ENCODE measurements around the gene WDR6. TPM values are rescaled to one million over a fixed set of nuclear protein-coding genes. Genes with fewer than 3 reads are reported as not detected.

WDR6 gene, protein sequence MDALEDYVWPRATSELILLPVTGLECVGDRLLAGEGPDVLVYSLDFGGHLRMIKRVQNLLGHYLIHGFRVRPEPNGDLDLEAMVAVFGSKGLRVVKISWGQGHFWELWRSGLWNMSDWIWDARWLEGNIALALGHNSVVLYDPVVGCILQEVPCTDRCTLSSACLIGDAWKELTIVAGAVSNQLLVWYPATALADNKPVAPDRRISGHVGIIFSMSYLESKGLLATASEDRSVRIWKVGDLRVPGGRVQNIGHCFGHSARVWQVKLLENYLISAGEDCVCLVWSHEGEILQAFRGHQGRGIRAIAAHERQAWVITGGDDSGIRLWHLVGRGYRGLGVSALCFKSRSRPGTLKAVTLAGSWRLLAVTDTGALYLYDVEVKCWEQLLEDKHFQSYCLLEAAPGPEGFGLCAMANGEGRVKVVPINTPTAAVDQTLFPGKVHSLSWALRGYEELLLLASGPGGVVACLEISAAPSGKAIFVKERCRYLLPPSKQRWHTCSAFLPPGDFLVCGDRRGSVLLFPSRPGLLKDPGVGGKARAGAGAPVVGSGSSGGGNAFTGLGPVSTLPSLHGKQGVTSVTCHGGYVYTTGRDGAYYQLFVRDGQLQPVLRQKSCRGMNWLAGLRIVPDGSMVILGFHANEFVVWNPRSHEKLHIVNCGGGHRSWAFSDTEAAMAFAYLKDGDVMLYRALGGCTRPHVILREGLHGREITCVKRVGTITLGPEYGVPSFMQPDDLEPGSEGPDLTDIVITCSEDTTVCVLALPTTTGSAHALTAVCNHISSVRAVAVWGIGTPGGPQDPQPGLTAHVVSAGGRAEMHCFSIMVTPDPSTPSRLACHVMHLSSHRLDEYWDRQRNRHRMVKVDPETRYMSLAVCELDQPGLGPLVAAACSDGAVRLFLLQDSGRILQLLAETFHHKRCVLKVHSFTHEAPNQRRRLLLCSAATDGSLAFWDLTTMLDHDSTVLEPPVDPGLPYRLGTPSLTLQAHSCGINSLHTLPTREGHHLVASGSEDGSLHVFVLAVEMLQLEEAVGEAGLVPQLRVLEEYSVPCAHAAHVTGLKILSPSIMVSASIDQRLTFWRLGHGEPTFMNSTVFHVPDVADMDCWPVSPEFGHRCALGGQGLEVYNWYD
- 100 to 1,000 TPM; 332 to 351 TPM for total RNA-seq
- 100 to 1,000 TPM in 2 of 3 donors, 10 to 100 TPM in 1; 96.3 to 126 (median 111) TPM for polyA plus RNA-seq
- 225 to 420 (median 278) reads per million in 6 experiments for total RNA-seq

DNA sequence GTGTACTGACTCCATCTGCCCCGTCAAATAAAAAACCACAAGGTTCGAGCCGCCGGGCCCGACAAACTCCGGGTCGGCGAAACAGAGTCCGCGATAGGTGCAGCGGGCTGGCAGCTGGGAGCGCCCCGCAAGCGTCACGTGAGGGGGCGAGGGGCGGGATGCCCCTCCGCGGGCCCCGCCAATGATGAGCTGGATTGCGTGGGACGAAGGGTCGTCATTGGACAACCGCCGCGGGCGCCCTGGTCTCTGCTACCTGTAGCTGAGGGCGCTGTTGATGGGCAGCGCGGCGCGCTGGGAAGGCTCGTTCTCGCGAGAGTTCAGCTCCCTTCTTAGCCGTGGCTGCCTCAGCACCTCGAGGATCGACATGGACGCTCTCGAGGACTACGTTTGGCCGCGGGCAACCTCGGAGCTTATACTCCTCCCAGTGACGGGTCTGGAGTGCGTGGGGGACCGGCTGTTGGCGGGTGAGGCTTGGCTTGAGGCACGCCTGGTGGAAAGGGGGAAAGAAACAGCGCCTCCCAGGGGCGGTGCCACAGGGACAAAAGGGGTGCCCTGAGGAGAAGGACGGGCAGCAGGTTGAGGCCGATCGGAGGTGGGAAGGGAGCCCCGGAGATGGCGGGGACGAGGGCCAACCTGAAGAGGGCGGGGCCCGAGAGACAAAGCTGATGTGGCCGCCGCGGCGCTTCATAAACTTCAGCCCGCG, at the start of gene WDR6:
Gene WDR6 (plus strand): TSS at position 324 of the 703 bp plus-strand sequence. CDS start 41 bp downstream, at position 365.
- Mint-ChIP-seq H3K27me3 (no peaks in the 10 kb centered on the region), H3K4me3 (peak within 1 kb of the TSS; percentile 94 to 100 (median 99)), H3K4me1 (peaks cover 24 to 46% (median 29%) of the 10 kb centered on the region in 4 donors), H3K9me3 (no peaks in the 10 kb centered on the region), H3K36me3 (peaks cover 0 to 16% (median 0%) of the 10 kb centered on the region in 3 donors), H3K27ac (peak within 1 kb of the TSS; percentile 97 to 100 (median 99))
- DNase-seq (peak; percentile 95 to 99 (median 97)), ATAC-seq (peak; percentile 92 to 93)
- POLR2A ChIA-PET, result interaction anchor here (0.6 to 7.5 kb wide), 23 partner anchors 11 to 1626 kb away, joined by 3 to 278 read pairs (median 5); partner anchors contain the start of genes ARIH2, DALRD3, IMPDH2 and IP6K2

DNA sequence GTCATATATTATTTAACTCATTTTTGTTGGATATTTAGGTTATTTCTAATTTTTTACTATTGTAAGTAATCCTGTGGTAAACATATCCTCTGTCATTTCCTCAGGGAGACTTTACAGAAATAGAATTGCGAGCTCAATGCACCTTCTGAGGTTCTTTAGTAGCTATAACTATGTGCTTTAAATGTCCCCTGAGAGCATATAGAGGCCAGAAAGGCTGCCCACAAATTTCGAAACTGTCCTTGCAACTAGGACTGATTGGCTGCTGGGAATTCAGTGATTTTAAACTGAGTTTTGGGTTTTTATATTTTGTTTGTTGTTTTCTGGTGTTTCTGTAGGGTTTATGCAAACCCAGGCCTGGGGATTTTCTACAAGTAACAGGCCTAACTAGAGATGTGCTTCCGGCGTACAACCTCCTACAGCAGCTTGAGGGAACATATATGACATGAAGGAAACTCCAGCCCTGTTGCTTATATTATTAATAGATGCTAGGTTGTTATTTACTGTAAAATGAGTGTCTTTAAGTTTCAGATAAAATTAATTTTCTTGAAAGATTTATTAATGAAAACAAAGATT, 46.3 kb upstream of the WDR6 start:
- ATAC-seq, result no peak
- Mint-ChIP-seq H3K36me3 (peaks cover 0 to 63% (median 7%) of the 10 kb centered on the region in 3 donors), H3K27me3 (no peaks in the 10 kb centered on the region), H3K9me3 (no peaks in the 10 kb centered on the region), H3K4me1 (peaks cover 0 to 6% (median 2%) of the 10 kb centered on the region in 4 donors), H3K27ac (peak overlapping the region in 1 of 10 donors; percentile 30), H3K4me3 (no peak overlapping the region)
- no peak for DNase-seq
- POLR2A ChIA-PET, result interaction anchor here (0.5 to 0.7 kb wide), 2 partner anchors 27 to 244 kb away, joined by 3 read pairs; partner anchors contain the start of gene IP6K2

DNA sequence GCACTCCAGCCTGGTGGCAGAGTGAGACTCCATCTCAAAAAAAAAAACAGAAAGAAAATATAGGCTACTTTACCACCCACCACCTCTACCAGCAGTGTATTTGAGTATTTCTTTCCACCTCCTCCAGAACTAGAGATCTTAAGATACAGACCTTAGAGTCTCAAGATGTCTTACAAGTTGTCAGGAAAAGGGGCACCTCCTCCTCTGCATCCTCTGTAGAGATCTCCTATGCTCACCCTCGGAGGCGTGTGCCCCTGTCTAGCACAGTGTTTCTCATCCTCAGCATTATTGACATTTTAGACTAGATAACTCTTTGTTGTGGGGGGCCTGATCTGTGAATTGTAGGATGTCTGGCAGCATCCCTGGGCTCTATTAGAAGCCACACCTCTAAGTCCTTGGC, 44.9 kb upstream of the WDR6 start:
- peak overlapping the region in 3 of 10 donors; percentile 31 to 81 (median 71) for H3K27ac Mint-ChIP-seq
- peaks cover 0 to 7% (median 4%) of the 10 kb centered on the region in 4 donors for H3K4me1 Mint-ChIP-seq
- no peaks in the 10 kb centered on the region for H3K27me3 Mint-ChIP-seq
- no peak overlapping the region for H3K4me3 Mint-ChIP-seq
- H3K9me3 Mint-ChIP-seq, result no peaks in the 10 kb centered on the region
- DNase-seq, result no peak
- POLR2A ChIA-PET, result interaction anchor here (0.7 kb wide), 1 partner anchor 1790 kb away, joined by 4 read pairs; no protein-coding TSS in a partner anchor
- no peak for ATAC-seq
- H3K36me3 Mint-ChIP-seq, result peaks cover 0 to 73% (median 7%) of the 10 kb centered on the region in 3 donors

DNA sequence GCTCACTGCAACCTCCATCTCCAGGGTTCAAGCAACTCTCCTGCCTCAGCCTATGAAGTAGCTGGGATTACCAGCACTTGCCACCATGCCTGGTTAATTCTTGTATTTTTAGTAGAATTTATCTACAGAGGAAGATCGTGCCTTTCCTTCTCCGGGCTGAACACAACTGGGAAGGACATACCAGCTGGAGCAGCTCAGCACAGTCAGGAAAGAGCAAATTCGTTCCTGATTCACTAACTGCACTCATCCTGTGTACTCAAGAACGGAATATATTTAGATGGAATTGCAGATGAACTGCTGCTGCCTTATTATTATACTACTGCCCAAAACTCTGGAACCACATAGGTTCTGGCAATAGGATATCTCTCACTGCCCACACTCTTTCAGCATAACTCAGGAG, 44.3 kb upstream of the WDR6 start:
- H3K27me3 Mint-ChIP-seq, result no peaks in the 10 kb centered on the region
- peaks cover 0 to 6% (median 4%) of the 10 kb centered on the region in 4 donors for H3K4me1 Mint-ChIP-seq
- H3K4me3 Mint-ChIP-seq, result no peak overlapping the region
- peak overlapping the region in 1 of 10 donors; percentile 71 for H3K27ac Mint-ChIP-seq
- DNase-seq (no peak), ATAC-seq (no peak)
- POLR2A ChIA-PET, result no interaction called here
- no peaks in the 10 kb centered on the region for H3K9me3 Mint-ChIP-seq
- peaks cover 0 to 73% (median 10%) of the 10 kb centered on the region in 3 donors for H3K36me3 Mint-ChIP-seq

DNA sequence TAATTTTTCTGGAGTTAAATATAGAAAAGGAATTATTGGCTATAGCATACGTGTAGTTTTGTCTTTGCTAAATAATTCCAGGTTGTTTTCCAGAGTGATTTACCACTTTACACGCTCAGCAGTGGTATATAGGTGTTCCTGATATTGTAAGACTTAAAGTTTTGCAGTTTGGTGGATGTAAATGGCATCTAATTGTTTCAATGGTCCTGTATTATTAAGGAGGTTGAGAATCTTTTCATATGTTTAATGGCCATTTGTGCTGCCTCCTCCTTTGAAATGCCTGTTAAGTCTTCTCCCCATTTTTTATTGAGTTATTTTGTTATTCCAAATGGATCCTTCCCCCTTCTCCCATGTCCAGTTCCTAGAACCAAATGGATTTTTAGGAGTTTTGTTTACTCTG, 43.6 kb upstream of the WDR6 start:
- no peaks in the 10 kb centered on the region for H3K27me3 Mint-ChIP-seq
- H3K36me3 Mint-ChIP-seq, result peaks cover 0 to 75% (median 14%) of the 10 kb centered on the region in 3 donors
- no peaks in the 10 kb centered on the region for H3K9me3 Mint-ChIP-seq
- POLR2A ChIA-PET, result no interaction called here
- peaks cover 0 to 6% (median 4%) of the 10 kb centered on the region in 4 donors for H3K4me1 Mint-ChIP-seq
- no peak for DNase-seq
- H3K4me3 Mint-ChIP-seq, result no peak overlapping the region
- no peak for ATAC-seq
- H3K27ac Mint-ChIP-seq, result no peak overlapping the region

DNA sequence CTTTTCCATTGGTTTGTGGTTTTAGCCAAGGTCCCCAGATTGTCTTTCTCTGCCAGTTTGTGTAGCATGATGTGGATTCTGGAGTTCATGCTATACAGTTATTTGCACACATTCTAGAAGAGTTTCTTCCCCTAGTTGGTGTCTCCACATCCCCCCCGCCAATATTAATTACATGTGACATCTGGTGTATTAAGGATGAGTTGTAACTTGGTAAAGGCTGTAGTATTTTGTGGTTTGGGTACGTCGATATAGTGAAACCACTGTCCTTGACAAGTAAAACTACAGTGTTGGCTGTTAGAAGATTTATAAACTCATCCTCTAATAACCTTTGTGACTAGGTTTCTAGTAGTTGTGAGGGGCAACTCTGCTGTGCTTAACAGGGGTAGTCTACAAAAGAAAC, 40.8 kb upstream of the WDR6 start:
- H3K27ac Mint-ChIP-seq, result no peak overlapping the region
- H3K9me3 Mint-ChIP-seq, result no peaks in the 10 kb centered on the region
- DNase-seq (no peak), ATAC-seq (no peak)
- no peak overlapping the region for H3K4me3 Mint-ChIP-seq
- H3K36me3 Mint-ChIP-seq, result peaks cover 0 to 96% (median 21%) of the 10 kb centered on the region in 3 donors
- no peaks in the 10 kb centered on the region for H3K27me3 Mint-ChIP-seq
- peaks cover 0 to 7% (median 3%) of the 10 kb centered on the region in 4 donors for H3K4me1 Mint-ChIP-seq
- POLR2A ChIA-PET, result no interaction called here

DNA sequence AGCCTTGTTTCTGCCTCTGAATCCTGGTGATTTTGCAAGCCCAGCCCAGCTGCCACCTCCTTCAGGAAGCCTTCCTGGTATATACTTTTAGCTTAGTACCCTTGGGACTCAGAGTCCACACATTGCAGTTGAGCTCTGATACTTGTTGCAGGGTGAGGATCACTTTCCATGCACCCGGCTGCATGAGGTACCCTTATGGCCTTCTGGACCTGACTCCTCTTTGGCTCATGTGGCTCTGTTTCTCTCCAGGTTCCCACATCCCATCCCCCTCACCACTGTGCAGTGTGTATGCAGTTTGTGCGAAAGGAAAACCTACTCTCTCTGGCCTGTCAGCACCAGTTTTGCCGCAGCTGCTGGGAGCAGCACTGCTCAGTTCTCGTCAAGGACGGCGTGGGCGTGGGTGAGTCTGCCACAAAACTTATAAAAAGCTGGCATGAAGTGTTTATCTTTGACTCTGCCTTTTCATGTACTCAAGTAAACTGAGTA, 40.3 kb upstream of the WDR6 start:
- H3K9me3 Mint-ChIP-seq, result no peaks in the 10 kb centered on the region
- POLR2A ChIA-PET, result no interaction called here
- no peaks in the 10 kb centered on the region for H3K27me3 Mint-ChIP-seq
- ATAC-seq (no peak), DNase-seq (no peak)
- H3K36me3 Mint-ChIP-seq, result peaks cover 0 to 96% (median 26%) of the 10 kb centered on the region in 3 donors
- H3K4me3 Mint-ChIP-seq, result no peak overlapping the region
- H3K27ac Mint-ChIP-seq, result peak overlapping the region in 5 of 10 donors; percentile 29 to 81 (median 62)
- H3K4me1 Mint-ChIP-seq, result peaks cover 0 to 7% (median 3%) of the 10 kb centered on the region in 4 donors

DNA sequence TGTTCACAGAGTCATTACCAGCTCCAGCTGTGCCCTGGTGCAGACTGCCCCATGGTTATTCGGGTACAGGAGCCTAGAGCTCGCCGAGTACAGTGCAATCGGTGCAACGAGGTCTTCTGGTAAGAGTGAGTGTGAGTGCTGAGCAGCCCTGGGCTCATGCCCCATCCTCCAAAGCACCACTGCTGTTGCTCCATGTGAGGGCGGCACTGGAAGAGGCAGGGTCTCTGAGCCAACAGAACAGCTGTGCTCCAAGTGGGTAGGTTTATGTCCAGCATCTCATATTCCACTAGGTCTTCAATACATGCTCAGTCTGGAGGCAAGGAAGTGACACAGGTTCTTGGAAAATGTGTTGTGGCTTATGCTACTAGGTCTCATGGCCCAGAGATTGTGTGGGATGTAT, 36.6 kb upstream of the WDR6 start:
- Mint-ChIP-seq H3K4me1 (peaks cover 0 to 5% (median 2%) of the 10 kb centered on the region in 4 donors), H3K36me3 (peaks cover 0 to 97% (median 37%) of the 10 kb centered on the region in 3 donors), H3K9me3 (no peaks in the 10 kb centered on the region), H3K27ac (peak overlapping the region in 1 of 10 donors; percentile 27), H3K27me3 (no peaks in the 10 kb centered on the region), H3K4me3 (no peak overlapping the region)
- POLR2A ChIA-PET, result no interaction called here
- DNase-seq, result no peak
- ATAC-seq, result no peak

DNA sequence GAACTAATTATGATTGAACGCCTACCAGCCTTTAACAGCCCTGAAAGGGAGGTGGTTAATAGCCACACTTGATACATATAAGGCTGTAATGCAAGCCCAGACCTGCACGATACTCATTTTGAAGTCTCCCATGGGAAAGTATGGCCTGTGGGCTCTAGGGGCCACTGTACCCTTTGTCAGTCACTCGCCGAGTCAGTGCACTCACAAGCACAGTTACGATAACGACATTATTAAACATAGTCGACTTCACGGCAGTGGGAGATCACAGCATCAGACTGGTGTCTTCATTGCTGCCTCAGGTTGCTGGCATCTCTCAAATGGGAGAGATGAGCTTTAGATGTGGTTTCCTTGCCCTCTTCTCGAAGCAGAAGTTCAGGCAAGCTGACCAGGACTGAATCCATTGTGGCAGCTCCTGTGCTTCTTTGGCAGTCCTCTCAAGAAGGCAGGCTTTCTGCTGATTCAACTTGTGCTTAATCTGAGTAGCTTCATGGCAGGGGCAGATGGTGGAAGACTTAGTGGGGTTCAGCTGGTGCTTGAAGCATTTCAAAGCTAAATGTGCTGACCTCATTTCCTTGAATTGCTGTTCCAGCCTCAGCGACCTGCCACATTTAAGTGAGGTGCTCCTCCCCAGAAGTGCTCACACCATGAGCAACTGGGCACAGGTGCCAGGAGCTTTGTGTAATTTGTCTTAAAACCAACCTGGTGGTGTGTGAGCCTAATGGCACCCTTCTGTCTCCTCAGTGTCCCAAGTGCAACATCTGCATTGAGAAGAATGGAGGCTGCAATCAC, 32.9 kb upstream of the WDR6 start:
- DNase-seq, result no peak
- no peak overlapping the region for H3K4me3 Mint-ChIP-seq
- H3K27ac Mint-ChIP-seq, result no peak overlapping the region
- H3K27me3 Mint-ChIP-seq, result no peaks in the 10 kb centered on the region
- no peak for ATAC-seq
- peaks cover 0 to 90% (median 32%) of the 10 kb centered on the region in 3 donors for H3K36me3 Mint-ChIP-seq
- H3K4me1 Mint-ChIP-seq, result peaks cover 0 to 1% (median under 1%) of the 10 kb centered on the region in 4 donors
- H3K9me3 Mint-ChIP-seq, result no peaks in the 10 kb centered on the region
- POLR2A ChIA-PET, result interaction anchor here (1.5 kb wide), 1 partner anchor 47 kb away, joined by 5 read pairs; the partner anchor contains the start of gene NDUFAF3

DNA sequence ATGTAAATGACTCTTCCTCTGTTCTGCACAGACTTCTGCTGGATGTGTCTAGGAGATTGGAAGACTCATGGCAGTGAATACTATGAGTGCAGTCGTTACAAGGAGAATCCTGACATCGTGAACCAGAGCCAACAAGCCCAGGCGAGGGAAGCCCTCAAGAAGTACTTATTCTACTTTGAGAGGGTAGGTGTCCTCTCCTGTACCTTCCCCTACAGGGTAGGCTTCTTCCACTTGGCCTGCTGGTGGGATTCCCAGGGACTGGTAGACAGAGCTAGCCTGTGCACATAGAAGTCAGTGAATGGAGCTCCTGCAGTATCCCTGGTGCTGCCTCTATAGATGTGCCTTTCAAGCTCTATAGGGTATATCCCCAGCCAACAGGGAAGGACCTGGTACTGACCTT, 27.7 kb upstream of the WDR6 start:
- Mint-ChIP-seq H3K9me3 (no peaks in the 10 kb centered on the region), H3K4me1 (peaks cover 0 to 2% (median 0%) of the 10 kb centered on the region in 4 donors), H3K4me3 (no peak overlapping the region), H3K36me3 (peaks cover 0 to 88% (median 19%) of the 10 kb centered on the region in 3 donors), H3K27ac (peak overlapping the region in 2 of 10 donors; percentile 18 to 68), H3K27me3 (no peaks in the 10 kb centered on the region)
- POLR2A ChIA-PET, result no interaction called here
- DNase-seq (no peak), ATAC-seq (no peak)

All from naive thymus-derived CD8-positive, alpha-beta T cell (primary cell).